IMR-90 (cell line): ENCODE results near the gene TMPRSS6. TPM values are rescaled to one million over a fixed set of nuclear protein-coding genes. Genes with fewer than 3 reads are reported as not detected.

Experiments
- ATAC-seq: fragments of 200-7000 bp; cut with Tn5 transposase; 2 replicates; pipeline ENCODE4 v1.9.1; 2020; ENCODE audit warnings: low read depth, mild to moderate bottlenecking, moderate library complexity
- Bru-seq: library from RNA; stranded (reverse); fragments of 400-500 nt; gene quantifications from one replicate; lab custom pipeline; 2021; lab: Mats Ljungman, UMichigan
- BruChase-seq, 2 experiments: library from RNA; stranded (reverse); fragments of 400-500 nt; gene quantifications; one replicate each; lab custom pipeline; 2021; lab: Mats Ljungman, UMichigan
- BruUV-seq: library from RNA; stranded (reverse); fragments of 400-500 nt; replicated peaks from 2 replicates; lab custom pipeline; 2021; lab: Mats Ljungman, UMichigan
- CTCF ChIA-PET: fragments of 300-600 bp; formaldehyde crosslinking; extraction: SDS; loops from one replicate; lab custom pipeline; 2021; ENCODE audit warnings: antibody characterized with exemption; lab: Yijun Ruan, JAX
- POLR2A ChIA-PET: fragments of 300-600 bp; sonication (Branson Sonifier 250); formaldehyde crosslinking; loops from one replicate; lab custom pipeline; 2022; ENCODE audit warnings: antibody characterized with exemption; ENCODE audit not compliant: unreplicated experiment; lab: Charles Lee
- DNase-seq: peaks from one replicate; pipeline ENCODE4 v3.0.0; 2013
- H2AFZ ChIP-seq: replicated peaks from 2 replicates; pipeline ENCODE3; 2013; ENCODE audit warnings: low read length, mild to moderate bottlenecking; ENCODE audit not compliant: poor library complexity
- H2AK5ac ChIP-seq: 2 replicates; pipeline ENCODE4 v1.6.1; 2013; ENCODE audit warnings: low read depth, low read length, inconsistent platforms
- H2AK9ac ChIP-seq: replicated peaks from 2 replicates; pipeline ENCODE3; 2013; ENCODE audit warnings: mild to moderate bottlenecking, low read depth, low read length, moderate library complexity; ENCODE audit not compliant: poor library complexity
- H2BK120ac ChIP-seq: 2 replicates; pipeline ENCODE4 v1.6.1; 2013; ENCODE audit warnings: low read depth, low read length, inconsistent platforms
- H2BK15ac ChIP-seq: 3 replicates; pipeline ENCODE4 v1.6.1; 2013; ENCODE audit warnings: low read depth, low read length, inconsistent platforms
- H2BK20ac ChIP-seq: 2 replicates; pipeline ENCODE4 v1.6.1; 2013; ENCODE audit warnings: low read depth, mild to moderate bottlenecking, inconsistent platforms, low read length, moderate library complexity
- H2BK5ac ChIP-seq: 2 replicates; pipeline ENCODE4 v1.6.1; 2013; ENCODE audit warnings: mild to moderate bottlenecking, low read depth, low read length, inconsistent platforms; ENCODE audit not compliant: poor library complexity, severe bottlenecking
- H3K14ac ChIP-seq: replicated peaks from 2 replicates; pipeline ENCODE4 v1.6.1; 2013; ENCODE audit warnings: low read depth, low read length, inconsistent platforms
- H3K18ac ChIP-seq: 2 replicates; pipeline ENCODE4 v1.6.1; 2013; ENCODE audit warnings: low read depth, low read length, control low read depth
- H3K23ac ChIP-seq: 2 replicates; pipeline ENCODE4 v1.6.1; 2013; ENCODE audit warnings: low read depth, low read length, inconsistent platforms
- H3K27ac ChIP-seq: 2 replicates; pipeline ENCODE4 v1.5.1; 2013; ENCODE audit warnings: mild to moderate bottlenecking, control low read depth, low read length; ENCODE audit not compliant: insufficient read depth
- H3K27me3 ChIP-seq: 2 replicates; pipeline ENCODE4 v1.6.1; 2013; ENCODE audit warnings: low read length; ENCODE audit not compliant: control insufficient read depth, insufficient read depth
- H3K36me3 ChIP-seq: 2 replicates; pipeline ENCODE4 v1.6.1; 2013; ENCODE audit warnings: low read length, mixed read lengths; ENCODE audit not compliant: control insufficient read depth, insufficient read depth
- H3K4ac ChIP-seq: 2 replicates; pipeline ENCODE4 v1.6.1; 2013; ENCODE audit warnings: low read depth, low read length, inconsistent platforms
- H3K4me1 ChIP-seq: 2 replicates; pipeline ENCODE4 v1.6.1; 2013; ENCODE audit warnings: low read length, mixed read lengths; ENCODE audit not compliant: control insufficient read depth, insufficient read depth
- H3K4me2 ChIP-seq: 2 replicates; pipeline ENCODE4 v1.6.1; 2013; ENCODE audit warnings: low read depth, mild to moderate bottlenecking, control low read depth, low read length, moderate library complexity
- H3K4me3 ChIP-seq: 2 replicates; pipeline ENCODE4 v1.5.1; 2013; ENCODE audit warnings: low read depth, mild to moderate bottlenecking, control low read depth, low read length, moderate library complexity; ENCODE audit not compliant: insufficient read depth
- H3K56ac ChIP-seq: 2 replicates; pipeline ENCODE4 v1.6.1; 2013; ENCODE audit warnings: low read length, inconsistent platforms; ENCODE audit not compliant: insufficient read depth; ENCODE audit errors: extremely low read depth
- H3K79me1 ChIP-seq, 2 experiments: 2 replicates each; pipeline ENCODE4 v1.6.1; 2013; ENCODE audit warnings: low read length in 2 of 2, inconsistent platforms in 1 of 2, low read depth in 1 of 2
- H3K9ac ChIP-seq: 2 replicates; pipeline ENCODE4 v1.6.1; 2013; ENCODE audit warnings: low read depth, low read length, control low read depth
- H3K9me1 ChIP-seq: 2 replicates; pipeline ENCODE4 v1.6.1; 2013; ENCODE audit warnings: low read length, inconsistent platforms; ENCODE audit not compliant: insufficient read depth
- H3K9me3 ChIP-seq: 2 replicates; pipeline ENCODE4 v1.6.1; 2013; ENCODE audit warnings: low read length; ENCODE audit not compliant: control insufficient read depth, insufficient read depth
- H4K20me1 ChIP-seq: 2 replicates; pipeline ENCODE4 v1.6.1; 2013; ENCODE audit warnings: low read length, inconsistent platforms; ENCODE audit not compliant: insufficient read depth
- H4K5ac ChIP-seq: 2 replicates; pipeline ENCODE4 v1.6.1; 2013; ENCODE audit warnings: mild to moderate bottlenecking, low read depth, low read length, control low read depth
- H4K8ac ChIP-seq, 2 experiments: 2 replicates each; pipeline ENCODE4 v1.6.1; 2013; ENCODE audit warnings: low read depth in 2 of 2, low read length in 2 of 2, control low read depth in 1 of 2, inconsistent platforms in 1 of 2
- H4K91ac ChIP-seq: 2 replicates; pipeline ENCODE4 v1.6.1; 2013; ENCODE audit warnings: low read depth, low read length, inconsistent platforms; ENCODE audit not compliant: insufficient read depth
- BHLHE40 ChIP-seq: fragments of 150-350 bp; IDR thresholded peaks from 2 replicates; pipeline ENCODE4 v1.6.1; 2016; ENCODE audit warnings: mild to moderate bottlenecking, low read depth, low read length
- CEBPB ChIP-seq: IDR thresholded peaks from 2 replicates; pipeline ENCODE4 v1.6.1; 2012; ENCODE audit warnings: low read depth, low read length, improper control_type of control experiment
- CHD1 ChIP-seq: IDR thresholded peaks from 2 replicates; pipeline ENCODE4 v1.6.1; 2012; ENCODE audit warnings: low read depth, low read length, improper control_type of control experiment
- FOS ChIP-seq: fragments of 150-350 bp; IDR thresholded peaks from 2 replicates; pipeline ENCODE4 v1.6.1; 2016; ENCODE audit warnings: low read depth, low read length
- MAZ ChIP-seq: IDR thresholded peaks from 2 replicates; pipeline ENCODE4 v1.6.1; 2012; ENCODE audit warnings: low read depth, mild to moderate bottlenecking, low read length, improper control_type of control experiment, moderate library complexity, borderline replicate concordance
- MXI1 ChIP-seq: IDR thresholded peaks from 2 replicates; pipeline ENCODE4 v1.6.1; 2012; ENCODE audit warnings: low read depth, mild to moderate bottlenecking, low read length, moderate library complexity, borderline replicate concordance
- NFE2L2 ChIP-seq: fragments of 150-350 bp; IDR thresholded peaks from 2 replicates; pipeline ENCODE4 v1.6.1; 2016; ENCODE audit warnings: low read depth, mild to moderate bottlenecking, low read length
- POLR2A ChIP-seq: IDR thresholded peaks from 2 replicates; pipeline ENCODE4 v1.6.1; 2012; ENCODE audit warnings: mild to moderate bottlenecking, low read depth, low read length
- RAD21 ChIP-seq: IDR thresholded peaks from 2 replicates; pipeline ENCODE4 v1.6.1; 2012; ENCODE audit warnings: low read length, improper control_type of control experiment
- RCOR1 ChIP-seq: IDR thresholded peaks from 2 replicates; pipeline ENCODE4 v1.6.1; 2012; ENCODE audit warnings: mild to moderate bottlenecking, low read length, improper control_type of control experiment; ENCODE audit not compliant: insufficient replicate concordance
- SMC3 ChIP-seq: fragments of 150-350 bp; IDR thresholded peaks from 2 replicates; pipeline ENCODE4 v1.6.1; 2016; ENCODE audit warnings: low read depth, mild to moderate bottlenecking, antibody characterized with exemption, low read length, moderate library complexity
- WGBS, 2 experiments: methylation state at CpG; one replicate each; pipeline versions ENCODE4 v1.1.5 to v1.1.7; 2013; ENCODE audit warnings: missing lambda C conversion rate in 2 of 2; ENCODE audit not compliant: insufficient read length in 1 of 2; ENCODE audit errors: extremely low coverage in 2 of 2; 5-methylcytosine and 5-hydroxymethylcytosine counted together
- dilution Hi-C: fragments of 300-500 bp; cut with HindIII; formaldehyde crosslinking; loops from one replicate; pipeline ENCODE4 v1.14.3; 2018; ENCODE audit warnings: low sequenced_read_pairs; ENCODE audit not compliant: unreplicated experiment
- in situ Hi-C: fragments of 300-500 bp; cut with MboI; formaldehyde crosslinking; loops from 3 replicates; pipeline ENCODE4 v1.14.3; 2019; ENCODE audit warnings: low sequenced_read_pairs, inconsistent platforms, mixed read lengths
- intact Hi-C: fragments of 100-400 bp; cut with micrococcal nuclease; formaldehyde crosslinking; loops from 2 replicates; pipeline ENCODE4 v1.10.0; 2022
- long read RNA-seq: library from polyadenylated mRNA; unstranded; transcript quantifications from one replicate; pipeline ENCODE4 v2.0.0, GENCODE V29; 2021; ENCODE audit not compliant: unreplicated experiment
- polyA plus RNA-seq, 3 experiments: library from polyadenylated mRNA; depleted of rRNA; stranded (reverse); fragments of >200 nt; gene quantifications; 2 replicates each; pipeline ENCODE4 v1.2.3, GENCODE V29; 2012; ENCODE audit warnings: low replicate concordance in 1 of 3
- total RNA-seq: library from RNA; depleted of rRNA; stranded (reverse); fragments of >200 nt; gene quantifications from 2 replicates; pipeline ENCODE4 v1.2.3, GENCODE V29; 2012; rRNA removed
- TF ChIP-seq, protein P1 (sequence below): fragments of 150-350 bp; IDR thresholded peaks from 2 replicates; pipeline ENCODE4 v1.6.1; 2016; ENCODE audit warnings: low read depth, mild to moderate bottlenecking, low read length, moderate library complexity, borderline replicate concordance

Gene TMPRSS6
- total RNA-seq (not detected in 2 replicates), polyA plus RNA-seq (2012; rRNA removed) (not detected in 2 replicates), Bru-seq, nascent RNA (not detected), BruChase-seq, experiment 1, labeled RNA remaining after a 6-hour chase (not detected), BruChase-seq, experiment 2, labeled RNA remaining after a 2-hour chase (not detected)
- not detected in 2 replicates for polyA plus RNA-seq (2012; cell fraction: cytosol; rRNA removed)
- not detected in 2 replicates for polyA plus RNA-seq (2012; cell fraction: nucleus; rRNA removed; ENCODE audit: low replicate concordance)
- long read RNA-seq = 0 reads

DNA sequence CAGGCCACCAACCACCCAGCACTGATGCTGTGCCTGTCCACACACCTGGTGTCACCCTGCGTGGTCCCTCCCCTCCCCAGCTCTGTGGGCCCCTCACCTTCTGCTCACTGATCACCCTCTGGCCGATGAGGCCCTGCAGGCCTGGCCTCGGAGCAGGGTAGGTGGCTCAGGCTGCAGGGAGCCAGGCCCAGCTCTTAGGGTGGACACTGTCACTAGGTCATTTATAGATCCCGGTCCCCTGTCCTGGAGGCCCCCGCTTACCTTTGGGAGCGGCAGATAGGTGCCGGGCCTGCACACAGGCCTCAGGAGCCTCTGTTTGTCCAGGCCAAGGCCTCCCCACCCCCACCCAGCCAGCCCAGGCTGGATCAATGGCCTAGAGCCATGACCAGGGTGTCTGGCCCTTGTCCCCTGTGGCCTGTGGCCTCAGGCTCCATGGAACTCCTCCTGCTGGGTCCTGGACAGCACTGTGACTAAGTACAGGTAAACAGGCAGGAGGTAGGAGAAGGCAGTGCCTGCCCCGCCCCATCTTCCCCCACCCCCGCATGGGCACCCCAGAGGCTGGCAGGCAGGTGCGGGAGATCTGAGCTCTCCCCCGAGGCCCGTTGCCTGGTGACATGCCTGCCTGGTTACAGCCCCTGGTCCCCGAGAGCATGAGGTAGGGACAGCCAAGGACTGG, at the start of gene TMPRSS6:
TSS of gene TMPRSS6 (minus strand) at position 472 of the 676 bp plus-strand sequence. CDS start 6,296 bp downstream, outside the sequence.
- no peak for DNase-seq
- Histone ChIP-seq H3K9me3 (no peaks in the 10 kb centered on the region), H3K23ac (no peak within 1 kb of the TSS), H4K20me1 (no peaks in the 10 kb centered on the region), H3K79me1 (no peaks in the 10 kb centered on the region), H3K56ac (no peak within 1 kb of the TSS), H3K4me1 (no peaks in the 10 kb centered on the region), H3K27ac (no peak within 1 kb of the TSS), H3K4ac (no peak within 1 kb of the TSS), H4K5ac (no peak within 1 kb of the TSS), H2AK9ac (no peak within 1 kb of the TSS), H2AFZ (no peak within 1 kb of the TSS), H3K36me3 (no peaks in the 10 kb centered on the region), H3K14ac (no peak within 1 kb of the TSS), H3K27me3 (peaks cover 49% of the 10 kb centered on the region), H3K4me2 (no peak within 1 kb of the TSS), H4K8ac (no peak within 1 kb of the TSS), H3K18ac (no peak within 1 kb of the TSS), H2BK20ac (no peak within 1 kb of the TSS), H2BK5ac (no peak within 1 kb of the TSS), H3K4me3 (no peak within 1 kb of the TSS), H3K9me1 (no peaks in the 10 kb centered on the region; the same call in 1 of the 2 replicates), H4K91ac (no peak within 1 kb of the TSS), H3K9ac (no peak within 1 kb of the TSS), H2AK5ac (no peak within 1 kb of the TSS), H2BK120ac (no peak within 1 kb of the TSS), H2BK15ac (no peak within 1 kb of the TSS)
- WGBS, 2 experiments = 47% methylated on average over 3 of the region's 13 CpGs; no CpG with 5 or more reads in 1 of the 2 experiments
- TF ChIP-seq FOS (no peak), CHD1 (no peak), MXI1 (no peak), POLR2A (no peak), RCOR1 (no peak), NFE2L2 (no peak), RAD21 (no peak), BHLHE40 (no peak), SMC3 (no peak), CEBPB (no peak), MAZ (no peak)
- TF ChIP-seq, protein P1, sequence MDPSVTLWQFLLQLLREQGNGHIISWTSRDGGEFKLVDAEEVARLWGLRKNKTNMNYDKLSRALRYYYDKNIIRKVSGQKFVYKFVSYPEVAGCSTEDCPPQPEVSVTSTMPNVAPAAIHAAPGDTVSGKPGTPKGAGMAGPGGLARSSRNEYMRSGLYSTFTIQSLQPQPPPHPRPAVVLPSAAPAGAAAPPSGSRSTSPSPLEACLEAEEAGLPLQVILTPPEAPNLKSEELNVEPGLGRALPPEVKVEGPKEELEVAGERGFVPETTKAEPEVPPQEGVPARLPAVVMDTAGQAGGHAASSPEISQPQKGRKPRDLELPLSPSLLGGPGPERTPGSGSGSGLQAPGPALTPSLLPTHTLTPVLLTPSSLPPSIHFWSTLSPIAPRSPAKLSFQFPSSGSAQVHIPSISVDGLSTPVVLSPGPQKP = no peak
- in situ Hi-C loops (no loop called here), intact Hi-C loops (no loop called here), dilution Hi-C loops (no loop called here)
- no TSS peak for BruUV-seq
- ATAC-seq = no peak
- ChIA-PET CTCF (interaction anchor here (0.7 kb wide), 1 partner anchor 27 kb away, joined by 6 read pairs; no protein-coding TSS in a partner anchor), POLR2A (no interaction called here)
